SK-N-SH (cell line): Measurements from ENCODE around the gene EGFL8.

Experiments
- EZH2phosphoT487 ChIP-seq: fragments of 200-600 bp; sonication (generic); IDR thresholded peaks from 2 replicates; pipeline ENCODE4 v1.6.1; 2017; ENCODE audit warnings: low read depth, mixed run types, mild to moderate bottlenecking, antibody characterized with exemption, moderate library complexity, borderline replicate concordance
- GABPA ChIP-seq: IDR thresholded peaks from 2 replicates; pipeline ENCODE4 v1.4.0; 2012; ENCODE audit warnings: low read depth, mild to moderate bottlenecking
- JUND ChIP-seq: IDR thresholded peaks from 2 replicates; pipeline ENCODE4 v1.4.0; 2012
- MEF2A ChIP-seq: IDR thresholded peaks from 2 replicates; pipeline ENCODE4 v1.4.0; 2012; ENCODE audit warnings: low read depth, borderline replicate concordance
- MXI1 ChIP-seq: IDR thresholded peaks from 2 replicates; pipeline ENCODE4 v1.6.1; 2012; ENCODE audit warnings: mild to moderate bottlenecking, low read depth, low read length, improper control_type of control experiment
- POLR2AphosphoS5 ChIP-seq: IDR thresholded peaks from 2 replicates; pipeline ENCODE4 v1.6.1; 2012; ENCODE audit warnings: low read depth, low read length
- RCOR1 ChIP-seq: fragments of 150-350 bp; IDR thresholded peaks from 2 replicates; pipeline ENCODE4 v1.6.1; 2017; ENCODE audit warnings: antibody characterized with exemption, low read length
- TEAD4 ChIP-seq: IDR thresholded peaks from 2 replicates; pipeline ENCODE4 v1.4.0; 2012; ENCODE audit warnings: mild to moderate bottlenecking, borderline replicate concordance; ENCODE audit not compliant: insufficient read depth
- YY1 ChIP-seq: IDR thresholded peaks from 2 replicates; pipeline ENCODE4 v1.4.0; 2012; ENCODE audit warnings: low read depth, mild to moderate bottlenecking
- TF ChIP-seq, protein P1 (sequence below): fragments of 200-600 bp; sonication (generic); IDR thresholded peaks from 2 replicates; pipeline ENCODE4 v1.6.1; 2017; ENCODE audit warnings: antibody characterized with exemption, mild to moderate bottlenecking, moderate library complexity
- TF ChIP-seq, protein P2 (sequence below): IDR thresholded peaks from 2 replicates; pipeline ENCODE4 v1.4.0; 2012; ENCODE audit warnings: low read depth
- TF ChIP-seq, protein P3 (sequence below): IDR thresholded peaks from 2 replicates; pipeline ENCODE4 v1.4.0; 2012; ENCODE audit warnings: low read depth, borderline replicate concordance

DNA sequence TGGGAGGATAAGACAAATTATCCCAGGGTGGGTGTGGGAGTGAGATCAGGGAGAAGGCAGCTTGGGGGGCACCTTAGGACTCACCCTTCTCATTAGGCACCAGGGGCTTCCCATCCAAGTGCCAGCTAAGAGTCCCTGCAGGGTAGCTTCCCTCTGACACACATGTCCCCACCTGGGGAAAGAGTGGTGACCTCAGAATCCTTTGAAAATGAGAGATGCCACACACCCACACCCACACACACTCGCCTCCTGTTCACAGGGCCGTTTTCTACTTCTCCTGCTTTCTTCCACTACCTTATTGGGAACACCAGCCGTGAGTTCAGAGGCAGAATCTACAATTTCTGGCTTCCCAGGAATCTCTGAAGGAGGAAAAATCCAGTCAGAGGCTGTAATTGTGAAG is 18.6 kb downstream of the EGFL8 start:
- TF ChIP-seq RCOR1: no peak
- no peak for TF ChIP-seq MXI1
- no peak for TF ChIP-seq EZH2phosphoT487
- TF ChIP-seq JUND: no peak
- no peak for TF ChIP-seq MEF2A
- TF ChIP-seq, protein P1, sequence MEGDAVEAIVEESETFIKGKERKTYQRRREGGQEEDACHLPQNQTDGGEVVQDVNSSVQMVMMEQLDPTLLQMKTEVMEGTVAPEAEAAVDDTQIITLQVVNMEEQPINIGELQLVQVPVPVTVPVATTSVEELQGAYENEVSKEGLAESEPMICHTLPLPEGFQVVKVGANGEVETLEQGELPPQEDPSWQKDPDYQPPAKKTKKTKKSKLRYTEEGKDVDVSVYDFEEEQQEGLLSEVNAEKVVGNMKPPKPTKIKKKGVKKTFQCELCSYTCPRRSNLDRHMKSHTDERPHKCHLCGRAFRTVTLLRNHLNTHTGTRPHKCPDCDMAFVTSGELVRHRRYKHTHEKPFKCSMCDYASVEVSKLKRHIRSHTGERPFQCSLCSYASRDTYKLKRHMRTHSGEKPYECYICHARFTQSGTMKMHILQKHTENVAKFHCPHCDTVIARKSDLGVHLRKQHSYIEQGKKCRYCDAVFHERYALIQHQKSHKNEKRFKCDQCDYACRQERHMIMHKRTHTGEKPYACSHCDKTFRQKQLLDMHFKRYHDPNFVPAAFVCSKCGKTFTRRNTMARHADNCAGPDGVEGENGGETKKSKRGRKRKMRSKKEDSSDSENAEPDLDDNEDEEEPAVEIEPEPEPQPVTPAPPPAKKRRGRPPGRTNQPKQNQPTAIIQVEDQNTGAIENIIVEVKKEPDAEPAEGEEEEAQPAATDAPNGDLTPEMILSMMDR: no peak
- TF ChIP-seq, protein P2, sequence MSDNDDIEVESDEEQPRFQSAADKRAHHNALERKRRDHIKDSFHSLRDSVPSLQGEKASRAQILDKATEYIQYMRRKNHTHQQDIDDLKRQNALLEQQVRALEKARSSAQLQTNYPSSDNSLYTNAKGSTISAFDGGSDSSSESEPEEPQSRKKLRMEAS: no peak
- TF ChIP-seq, protein P3, sequence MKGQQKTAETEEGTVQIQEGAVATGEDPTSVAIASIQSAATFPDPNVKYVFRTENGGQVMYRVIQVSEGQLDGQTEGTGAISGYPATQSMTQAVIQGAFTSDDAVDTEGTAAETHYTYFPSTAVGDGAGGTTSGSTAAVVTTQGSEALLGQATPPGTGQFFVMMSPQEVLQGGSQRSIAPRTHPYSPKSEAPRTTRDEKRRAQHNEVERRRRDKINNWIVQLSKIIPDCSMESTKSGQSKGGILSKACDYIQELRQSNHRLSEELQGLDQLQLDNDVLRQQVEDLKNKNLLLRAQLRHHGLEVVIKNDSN: no peak
- TF ChIP-seq YY1: no peak
- TF ChIP-seq TEAD4: no peak
- TF ChIP-seq GABPA: no peak
- no peak for TF ChIP-seq POLR2AphosphoS5
